NCI-H1105 treated with DMSO at 0.1 percent for 48 hours (cell line): Measurements from ENCODE around the gene GXYLT2.
A peak's percentile ranks its signal among the peaks of the same experiment; 100 is the strongest.
"Not testable (repeated sequence)": the region's sequence is repeated elsewhere in the genome, so short reads cannot be mapped to it uniquely, and the experiment has no call there.

Experiments used
- DNase-seq: peaks from one replicate; lab custom pipeline; 2025; lab: John Stamatoyannopoulos, UW

The GXYLT2 gene

GRCh38 chr3:72973786-72974185 lies 85.9 kb downstream of the GXYLT2 start:
- no peak for DNase-seq

- no peak for DNase-seq
Measured at GRCh38 chr3:72974956-72975355, 87.1 kb downstream of the GXYLT2 start.

- DNase-seq = no peak
Measured at GRCh38 chr3:72976281-72976741, 88.5 kb downstream of the GXYLT2 start.

- DNase-seq = no peak
Measured at GRCh38 chr3:72977060-72977808, 89.4 kb downstream of the GXYLT2 start.

- DNase-seq = no peak
Measured at GRCh38 chr3:72982609-72983366, 94.9 kb downstream of the GXYLT2 start.

GRCh38 chr3:72985576-72985975 lies 97.7 kb downstream of the GXYLT2 start:
- no peak for DNase-seq

GRCh38 chr3:72990701-72991395 lies 103.0 kb downstream of the GXYLT2 start:
- DNase-seq = no peak

- no peak for DNase-seq
Measured at GRCh38 chr3:72991522-72991921, 103.7 kb downstream of the GXYLT2 start.

- DNase-seq = no peak
Measured at GRCh38 chr3:72993391-72993790, 105.5 kb downstream of the GXYLT2 start.

GRCh38 chr3:72995337-72995736 lies 107.5 kb downstream of the GXYLT2 start:
- DNase-seq = no peak

- DNase-seq = no peak
Measured at GRCh38 chr3:72996121-72996472, 108.3 kb downstream of the GXYLT2 start.

- peak; percentile 69 for DNase-seq
Measured at GRCh38 chr3:72996473-72997333, 108.9 kb downstream of the GXYLT2 start, which contains the start of gene PPP4R2. Gene PPP4R2 (plus strand): TSS chr3:72996811. CDS start chr3:72997038, 227 bp downstream.

- DNase-seq = peak; percentile 13
Measured at GRCh38 chr3:72997421-72997961, 109.6 kb downstream of the GXYLT2 start.

GRCh38 chr3:72998466-72998865 lies 110.6 kb downstream of the GXYLT2 start:
- DNase-seq = no peak

- no peak for DNase-seq
Measured at GRCh38 chr3:72999951-73000350, 112.1 kb downstream of the GXYLT2 start.

- DNase-seq = not testable (repeated sequence)
Measured at GRCh38 chr3:73003050-73003449, 115.2 kb downstream of the GXYLT2 start.

GRCh38 chr3:73004316-73004715 lies 116.5 kb downstream of the GXYLT2 start:
- no peak for DNase-seq

- no peak for DNase-seq
Measured at GRCh38 chr3:73007992-73008712, 120.3 kb downstream of the GXYLT2 start.

- DNase-seq = no peak
Measured at GRCh38 chr3:73009008-73009407, 121.2 kb downstream of the GXYLT2 start.

GRCh38 chr3:73009750-73010149 lies 121.9 kb downstream of the GXYLT2 start:
- no peak for DNase-seq

GRCh38 chr3:73010158-73010557 lies 122.3 kb downstream of the GXYLT2 start:
- DNase-seq = no peak
